Measurements from ENCODE around the gene ZNF516.

Gene ZNF516

DNA sequence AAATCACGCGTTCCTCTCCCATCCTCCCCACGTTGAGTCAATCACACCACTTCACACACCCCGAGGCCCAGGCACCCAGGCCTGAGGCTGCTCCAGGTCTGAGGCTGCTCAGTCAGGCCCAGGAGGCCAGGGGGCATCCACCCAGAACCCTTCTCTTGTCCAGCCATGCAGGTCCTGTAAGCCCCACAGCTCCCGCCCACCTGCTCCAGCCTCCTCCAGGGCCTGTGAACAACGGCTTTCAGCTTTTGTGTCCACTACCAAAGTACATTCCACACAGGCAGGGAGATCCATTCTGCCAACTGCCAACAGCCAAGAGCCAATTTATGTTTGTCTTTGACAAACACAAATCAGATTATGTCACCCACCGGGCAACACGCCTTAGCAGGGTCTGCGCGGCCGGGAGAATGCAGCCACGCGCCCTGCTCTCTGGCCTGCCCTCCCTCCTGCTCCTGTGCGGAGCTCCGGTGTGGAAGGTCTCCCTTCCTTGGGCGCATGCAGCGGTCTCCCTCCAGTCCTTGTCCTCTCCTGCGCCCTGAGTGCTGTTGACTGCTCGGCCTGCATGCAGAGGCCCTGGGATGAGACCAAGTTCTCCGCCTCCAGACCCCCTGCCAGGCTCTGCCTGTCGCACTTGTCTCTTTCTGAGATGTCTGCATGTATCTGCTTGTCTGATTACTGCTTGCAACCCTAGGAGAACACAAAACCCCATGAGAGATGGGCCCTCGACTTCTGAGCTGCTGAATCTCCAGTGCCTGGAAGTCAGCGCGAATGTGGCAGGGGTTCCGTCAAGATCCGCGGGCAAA is 146.6 kb downstream of the ZNF516 start:
- no peaks in the 10 kb centered on the region for H3K9me3 ChIP-seq (ENCODE audit: control insufficient read depth, insufficient read depth, low read length)
- H3K27me3 ChIP-seq (ENCODE audit: control insufficient read depth, low read length): no peaks in the 10 kb centered on the region
- no peak overlapping the region for H3K27ac ChIP-seq (ENCODE audit: low read depth, low read length)
- H3K4me2 ChIP-seq (ENCODE audit: low read length): peak overlapping the region; percentile 43
- H3K36me3 ChIP-seq (ENCODE audit: control insufficient read depth, low read length): no peaks in the 10 kb centered on the region
- no peaks in the 10 kb centered on the region for H3F3A ChIP-seq (ENCODE audit: control insufficient read depth, insufficient read depth)
- H3K79me2 ChIP-seq (ENCODE audit: control insufficient read depth, low read length): no peaks in the 10 kb centered on the region
- TF ChIP-seq EZH2phosphoT487 (IDR thresholded peaks at IDR 0.05; ENCODE audit: borderline replicate concordance, low read length): no peak
- TF ChIP-seq, protein P1, sequence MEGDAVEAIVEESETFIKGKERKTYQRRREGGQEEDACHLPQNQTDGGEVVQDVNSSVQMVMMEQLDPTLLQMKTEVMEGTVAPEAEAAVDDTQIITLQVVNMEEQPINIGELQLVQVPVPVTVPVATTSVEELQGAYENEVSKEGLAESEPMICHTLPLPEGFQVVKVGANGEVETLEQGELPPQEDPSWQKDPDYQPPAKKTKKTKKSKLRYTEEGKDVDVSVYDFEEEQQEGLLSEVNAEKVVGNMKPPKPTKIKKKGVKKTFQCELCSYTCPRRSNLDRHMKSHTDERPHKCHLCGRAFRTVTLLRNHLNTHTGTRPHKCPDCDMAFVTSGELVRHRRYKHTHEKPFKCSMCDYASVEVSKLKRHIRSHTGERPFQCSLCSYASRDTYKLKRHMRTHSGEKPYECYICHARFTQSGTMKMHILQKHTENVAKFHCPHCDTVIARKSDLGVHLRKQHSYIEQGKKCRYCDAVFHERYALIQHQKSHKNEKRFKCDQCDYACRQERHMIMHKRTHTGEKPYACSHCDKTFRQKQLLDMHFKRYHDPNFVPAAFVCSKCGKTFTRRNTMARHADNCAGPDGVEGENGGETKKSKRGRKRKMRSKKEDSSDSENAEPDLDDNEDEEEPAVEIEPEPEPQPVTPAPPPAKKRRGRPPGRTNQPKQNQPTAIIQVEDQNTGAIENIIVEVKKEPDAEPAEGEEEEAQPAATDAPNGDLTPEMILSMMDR (IDR thresholded peaks at IDR 0.05; ENCODE audit: low read depth, low read length, poor library complexity, severe bottlenecking): no peak
- H3K9me2 ChIP-seq (replicated peaks; ENCODE audit: control insufficient read depth, low read length): no peaks in the 10 kb centered on the region
- peaks cover 7% of the 10 kb centered on the region for H3K4me1 ChIP-seq (ENCODE audit: control insufficient read depth, low read length)
- H4K20me1 ChIP-seq (ENCODE audit: control insufficient read depth, insufficient read depth, low read depth, low read length): no peaks in the 10 kb centered on the region
- H3K4me3 ChIP-seq (ENCODE audit: low read length): no peak overlapping the region

DNA sequence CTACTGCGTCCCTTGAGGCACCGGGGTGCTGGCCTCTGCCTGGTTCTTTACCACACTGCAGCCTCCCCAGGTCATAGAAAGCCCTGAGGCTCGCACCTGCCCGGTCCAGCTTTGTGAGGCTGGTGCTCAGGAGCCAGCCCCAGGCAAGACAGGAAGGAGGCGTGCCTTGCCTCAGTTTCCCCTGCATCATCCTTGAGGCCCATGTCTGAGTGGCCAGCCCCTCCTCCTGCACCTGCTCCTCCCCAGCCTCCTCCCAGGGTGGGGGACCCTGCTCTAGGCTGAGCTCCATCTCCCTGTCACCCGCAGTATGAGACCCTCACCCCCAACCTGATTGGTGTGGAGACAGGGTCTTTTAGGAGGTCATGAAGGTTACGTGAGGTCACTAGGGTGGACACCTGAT is 147.7 kb downstream of the ZNF516 start:
- no peaks in the 10 kb centered on the region for H3F3A ChIP-seq (ENCODE audit: control insufficient read depth, insufficient read depth)
- no peak overlapping the region for H3K4me2 ChIP-seq (ENCODE audit: low read length)
- H3K79me2 ChIP-seq (ENCODE audit: control insufficient read depth, low read length): no peaks in the 10 kb centered on the region
- H3K9me3 ChIP-seq (ENCODE audit: control insufficient read depth, insufficient read depth, low read length): no peaks in the 10 kb centered on the region
- no peak overlapping the region for H3K4me3 ChIP-seq (ENCODE audit: low read length)
- no peak for TF ChIP-seq EZH2phosphoT487 (IDR thresholded peaks at IDR 0.05; ENCODE audit: borderline replicate concordance, low read length)
- TF ChIP-seq, protein P1 (IDR thresholded peaks at IDR 0.05; ENCODE audit: low read depth, low read length, poor library complexity, severe bottlenecking): no peak
- H3K9me2 ChIP-seq (replicated peaks; ENCODE audit: control insufficient read depth, low read length): no peaks in the 10 kb centered on the region
- H3K4me1 ChIP-seq (ENCODE audit: control insufficient read depth, low read length): peaks cover 7% of the 10 kb centered on the region
- H3K36me3 ChIP-seq (ENCODE audit: control insufficient read depth, low read length): no peaks in the 10 kb centered on the region
- no peaks in the 10 kb centered on the region for H3K27me3 ChIP-seq (ENCODE audit: control insufficient read depth, low read length)
- H4K20me1 ChIP-seq (ENCODE audit: control insufficient read depth, insufficient read depth, low read depth, low read length): no peaks in the 10 kb centered on the region
- no peak overlapping the region for H3K27ac ChIP-seq (ENCODE audit: low read depth, low read length)

DNA sequence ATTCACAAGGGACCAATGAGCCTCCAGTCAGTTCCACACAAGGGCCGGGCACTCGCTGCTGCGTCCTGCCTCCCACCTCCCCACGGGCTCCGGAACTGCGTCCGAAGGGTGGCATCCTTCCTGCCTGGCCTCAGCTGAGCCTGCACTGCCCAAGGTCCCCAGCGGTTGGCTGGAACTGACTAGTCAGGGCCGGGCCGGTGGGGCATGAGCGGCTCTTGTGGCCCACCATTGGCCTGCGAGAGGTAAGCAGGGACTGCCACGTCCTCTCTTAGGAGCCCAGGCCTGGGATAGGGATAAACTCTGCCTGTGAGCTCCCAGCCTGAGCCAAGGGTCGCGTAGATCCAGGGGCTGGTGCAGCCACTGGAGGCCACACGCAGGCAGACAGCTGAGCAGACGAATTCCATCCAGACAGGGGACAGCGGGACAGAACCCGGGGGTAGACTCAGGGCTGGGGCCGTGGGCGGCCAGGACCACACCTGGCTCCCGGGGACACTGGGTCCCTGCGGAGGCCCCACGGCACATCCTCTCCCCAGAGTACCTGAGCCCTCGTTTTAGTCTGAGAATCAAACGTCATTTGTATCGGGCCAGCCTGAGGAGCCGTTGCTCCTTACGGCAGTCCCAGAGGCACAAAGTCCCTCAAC is 148.4 kb downstream of the ZNF516 start:
- Histone ChIP-seq H3K79me2 (ENCODE audit: control insufficient read depth, low read length) (no peaks in the 10 kb centered on the region), H3K36me3 (ENCODE audit: control insufficient read depth, low read length) (no peaks in the 10 kb centered on the region), H3K27ac (ENCODE audit: low read depth, low read length) (no peak overlapping the region), H4K20me1 (ENCODE audit: control insufficient read depth, insufficient read depth, low read depth, low read length) (no peaks in the 10 kb centered on the region), H3K27me3 (ENCODE audit: control insufficient read depth, low read length) (no peaks in the 10 kb centered on the region), H3K9me3 (ENCODE audit: control insufficient read depth, insufficient read depth, low read length) (no peaks in the 10 kb centered on the region), H3K4me2 (ENCODE audit: low read length) (no peak overlapping the region), H3K9me2 (replicated peaks; ENCODE audit: control insufficient read depth, low read length) (no peaks in the 10 kb centered on the region), H3K4me3 (ENCODE audit: low read length) (no peak overlapping the region), H3F3A (ENCODE audit: control insufficient read depth, insufficient read depth) (no peaks in the 10 kb centered on the region), H3K4me1 (ENCODE audit: control insufficient read depth, low read length) (peaks cover 7% of the 10 kb centered on the region)
- no peak for TF ChIP-seq EZH2phosphoT487 (IDR thresholded peaks at IDR 0.05; ENCODE audit: borderline replicate concordance, low read length)
- TF ChIP-seq, protein P1 (IDR thresholded peaks at IDR 0.05; ENCODE audit: low read depth, low read length, poor library complexity, severe bottlenecking): no peak

Measured in DOHH2 (cell line).